Trophoblast cell (in vitro differentiated cells and primary cell): ENCODE measurements around the gene COMMD3.
A peak's percentile ranks its signal among the peaks of the same experiment; 100 is the strongest.

Source experiments
- DNase-seq, 2 donors: peaks; one replicate each; pipeline ENCODE4 v3.0.0-alpha.2; 2016
- H2AFZ ChIP-seq: 2 replicates; pipeline ENCODE4 v1.6.1; 2013; ENCODE audit warnings: low read length, moderate library complexity, mild to moderate bottlenecking; ENCODE audit not compliant: insufficient read depth, poor library complexity
- H2AK5ac ChIP-seq: 2 replicates; pipeline ENCODE4 v1.6.1; 2013; ENCODE audit warnings: mild to moderate bottlenecking, low read length
- H2BK120ac ChIP-seq: 2 replicates; pipeline ENCODE4 v1.6.1; 2013; ENCODE audit warnings: low read length, mild to moderate bottlenecking, moderate library complexity; ENCODE audit not compliant: insufficient read depth, poor library complexity
- H2BK12ac ChIP-seq: 2 replicates; pipeline ENCODE4 v1.6.1; 2013; ENCODE audit warnings: mild to moderate bottlenecking, low read length, moderate library complexity
- H2BK5ac ChIP-seq: 2 replicates; pipeline ENCODE4 v1.6.1; 2013; ENCODE audit warnings: low read length, low read depth, moderate library complexity, mild to moderate bottlenecking; ENCODE audit not compliant: poor library complexity
- H3K14ac ChIP-seq: 2 replicates; pipeline ENCODE4 v1.6.1; 2013; ENCODE audit warnings: mild to moderate bottlenecking, low read length
- H3K18ac ChIP-seq: 2 replicates; pipeline ENCODE4 v1.6.1; 2013; ENCODE audit warnings: mild to moderate bottlenecking, low read length
- H3K23ac ChIP-seq: 2 replicates; pipeline ENCODE4 v1.6.1; 2013; ENCODE audit warnings: low read length
- H3K27ac ChIP-seq: 2 replicates; pipeline ENCODE4 v1.5.1; 2013; ENCODE audit warnings: low read depth, mild to moderate bottlenecking, inconsistent platforms, low read length, moderate library complexity
- H3K27me3 ChIP-seq: 2 replicates; pipeline ENCODE4 v1.6.1; 2013; ENCODE audit warnings: inconsistent platforms, mild to moderate bottlenecking, low read length, moderate library complexity; ENCODE audit not compliant: insufficient read depth
- H3K36me3 ChIP-seq, 2 experiments: 1 replicate in 1 of 2; 2 replicates in 1 of 2; pipeline ENCODE4 v1.6.1; 2013; ENCODE audit warnings: low read length in 2 of 2, mild to moderate bottlenecking in 2 of 2, moderate library complexity in 1 of 2; ENCODE audit not compliant: insufficient read depth in 2 of 2, control insufficient read depth in 1 of 2
- H3K4ac ChIP-seq: 2 replicates; pipeline ENCODE4 v1.6.1; 2013; ENCODE audit warnings: low read depth, mild to moderate bottlenecking, low read length, moderate library complexity
- H3K4me1 ChIP-seq, 2 experiments: 1 replicate in 1 of 2; 2 replicates in 1 of 2; pipeline ENCODE4 v1.6.1; 2013; ENCODE audit warnings: low read length in 2 of 2, mild to moderate bottlenecking in 2 of 2, moderate library complexity in 1 of 2; ENCODE audit not compliant: insufficient read depth in 2 of 2, control insufficient read depth in 1 of 2
- H3K4me2 ChIP-seq: 2 replicates; pipeline ENCODE4 v1.6.1; 2013; ENCODE audit warnings: inconsistent platforms, mild to moderate bottlenecking, low read length, moderate library complexity
- H3K4me3 ChIP-seq: 2 replicates; pipeline ENCODE4 v1.5.1; 2013; ENCODE audit warnings: mild to moderate bottlenecking, low read depth, low read length, inconsistent platforms
- H3K79me1 ChIP-seq: one replicate; pipeline ENCODE4 v1.6.1; 2013; ENCODE audit warnings: low read length
- H3K79me2 ChIP-seq: 2 replicates; pipeline ENCODE4 v1.6.1; 2013; ENCODE audit warnings: low read length, mild to moderate bottlenecking; ENCODE audit not compliant: control insufficient read depth, insufficient read depth, poor library complexity
- H3K9ac ChIP-seq: 2 replicates; pipeline ENCODE4 v1.6.1; 2013; ENCODE audit warnings: mild to moderate bottlenecking, low read length
- H3K9me3 ChIP-seq: 2 replicates; pipeline ENCODE4 v1.6.1; 2013; ENCODE audit warnings: low read depth, mild to moderate bottlenecking, control low read depth, inconsistent platforms, low read length; ENCODE audit not compliant: insufficient read depth
- H4K12ac ChIP-seq: 2 replicates; pipeline ENCODE4 v1.6.1; 2013; ENCODE audit warnings: low read depth, mild to moderate bottlenecking, low read length, moderate library complexity
- H4K8ac ChIP-seq: 2 replicates; pipeline ENCODE4 v1.6.1; 2013; ENCODE audit warnings: low read depth, mild to moderate bottlenecking, low read length, moderate library complexity
- H4K91ac ChIP-seq: one replicate; pipeline ENCODE4 v1.6.1; 2013; ENCODE audit warnings: low read depth, mild to moderate bottlenecking, low read length, moderate library complexity
- WGBS: extraction: QIAGEN DNeasy Blood & Tissue Kit; methylation state at CpG from one replicate; pipeline ENCODE4 v1.1.7; 2013; ENCODE audit warnings: missing lambda C conversion rate; ENCODE audit not compliant: insufficient read length, insufficient coverage; ENCODE audit errors: extremely low coverage; 5-methylcytosine and 5-hydroxymethylcytosine counted together

COMMD3 gene

GRCh38 chr10:22335173-22335933 lies 19.2 kb downstream of the COMMD3 start:
- no peak overlapping the region for H4K91ac ChIP-seq
- H4K8ac ChIP-seq, result no peak overlapping the region
- no peak overlapping the region for H2AK5ac ChIP-seq
- peak in 1 of 2 donors; percentile 58 for DNase-seq
- H4K12ac ChIP-seq, result no peak overlapping the region
- peaks cover 52% of the 10 kb centered on the region for H3K27me3 ChIP-seq
- peaks cover under 1% of the 10 kb centered on the region for H3K79me2 ChIP-seq
- no peak overlapping the region for H2BK120ac ChIP-seq
- H3K4me2 ChIP-seq, result peak overlapping the region; percentile 61
- H3K14ac ChIP-seq, result no peak overlapping the region
- no peak overlapping the region for H3K9ac ChIP-seq
- H3K4me3 ChIP-seq, result no peak overlapping the region
- H3K36me3 ChIP-seq, result no peaks in the 10 kb centered on the region
- H3K23ac ChIP-seq, result no peak overlapping the region
- peaks cover 17 to 26% of the 10 kb centered on the region in 2 experiments for H3K4me1 ChIP-seq
- no peak overlapping the region for H3K27ac ChIP-seq
- no CpG with 5 or more reads among the region's 71 CpGs for WGBS
- H3K4ac ChIP-seq, result no peak overlapping the region
- H3K9me3 ChIP-seq, result peaks cover 13% of the 10 kb centered on the region
- H3K18ac ChIP-seq, result no peak overlapping the region
- peak overlapping the region; percentile 7 for H2AFZ ChIP-seq
- no peak overlapping the region for H2BK5ac ChIP-seq
- H2BK12ac ChIP-seq, result no peak overlapping the region
- peaks cover 2% of the 10 kb centered on the region for H3K79me1 ChIP-seq

- Histone ChIP-seq H3K27me3 (peaks cover 53% of the 10 kb centered on the region), H3K79me2 (peaks cover 5% of the 10 kb centered on the region), H3K79me1 (peaks cover 7% of the 10 kb centered on the region), H2BK120ac (no peak overlapping the region), H3K4me1 (peaks cover 21 to 31% of the 10 kb centered on the region in 2 experiments), H4K12ac (no peak overlapping the region), H3K23ac (no peak overlapping the region), H3K36me3 (no peaks in the 10 kb centered on the region), H2AFZ (no peak overlapping the region), H4K91ac (no peak overlapping the region), H3K18ac (no peak overlapping the region), H2BK5ac (no peak overlapping the region), H3K4me2 (no peak overlapping the region), H3K4ac (no peak overlapping the region), H3K27ac (no peak overlapping the region), H4K8ac (no peak overlapping the region), H2AK5ac (no peak overlapping the region), H3K9me3 (peaks cover 13% of the 10 kb centered on the region), H3K9ac (no peak overlapping the region), H3K4me3 (no peak overlapping the region), H2BK12ac (no peak overlapping the region), H3K14ac (no peak overlapping the region)
- WGBS, result no CpG with 5 or more reads among the region's 9 CpGs
- no peak for DNase-seq
These were observed 22.2 kb downstream of the COMMD3 start for GRCh38 chr10:22338185-22338900.

- Histone ChIP-seq H3K4me3 (no peak overlapping the region), H4K12ac (no peak overlapping the region), H3K36me3 (no peaks in the 10 kb centered on the region), H2AFZ (no peak overlapping the region), H2AK5ac (no peak overlapping the region), H3K79me2 (peaks cover 5% of the 10 kb centered on the region), H3K4me1 (peaks cover 19 to 29% of the 10 kb centered on the region in 2 experiments), H3K14ac (no peak overlapping the region), H3K4ac (no peak overlapping the region), H3K9ac (no peak overlapping the region), H3K27me3 (peaks cover 47% of the 10 kb centered on the region), H4K8ac (no peak overlapping the region), H2BK120ac (no peak overlapping the region), H2BK5ac (no peak overlapping the region), H3K18ac (no peak overlapping the region), H2BK12ac (no peak overlapping the region), H3K4me2 (no peak overlapping the region), H3K79me1 (peaks cover 7% of the 10 kb centered on the region), H4K91ac (no peak overlapping the region), H3K9me3 (peaks cover 11% of the 10 kb centered on the region), H3K23ac (no peak overlapping the region), H3K27ac (no peak overlapping the region)
- DNase-seq, result no peak
These were observed 22.7 kb downstream of the COMMD3 start for GRCh38 chr10:22338931-22339330.

GRCh38 chr10:22339761-22340328 lies 23.7 kb downstream of the COMMD3 start:
- peak overlapping the region; percentile 97 for H3K4me2 ChIP-seq
- no peak overlapping the region for H3K4me3 ChIP-seq
- no peak overlapping the region for H4K8ac ChIP-seq
- H3K36me3 ChIP-seq, result no peaks in the 10 kb centered on the region
- H3K4ac ChIP-seq, result no peak overlapping the region
- H3K27ac ChIP-seq, result no peak overlapping the region
- H4K12ac ChIP-seq, result no peak overlapping the region
- no CpG with 5 or more reads among the region's 13 CpGs for WGBS
- H3K27me3 ChIP-seq, result peaks cover 45% of the 10 kb centered on the region
- H2AFZ ChIP-seq, result no peak overlapping the region
- no peak for DNase-seq
- no peak overlapping the region for H3K9ac ChIP-seq
- no peak overlapping the region for H3K23ac ChIP-seq
- H3K18ac ChIP-seq, result no peak overlapping the region
- H2AK5ac ChIP-seq, result no peak overlapping the region
- H2BK120ac ChIP-seq, result no peak overlapping the region
- no peak overlapping the region for H3K14ac ChIP-seq
- H2BK5ac ChIP-seq, result no peak overlapping the region
- no peak overlapping the region for H4K91ac ChIP-seq
- H3K4me1 ChIP-seq, result peaks cover 11 to 22% of the 10 kb centered on the region in 2 experiments
- H3K79me2 ChIP-seq, result peaks cover 5% of the 10 kb centered on the region
- H3K79me1 ChIP-seq, result peaks cover 7% of the 10 kb centered on the region
- no peak overlapping the region for H2BK12ac ChIP-seq
- peaks cover 5% of the 10 kb centered on the region for H3K9me3 ChIP-seq
